Activated naive CD4-positive, alpha-beta T cell treated with anti-CD3 and anti-CD28 coated beads for 36 hours (primary cell): ENCODE results near the gene DNM3. TPM values are rescaled to one million over a fixed set of nuclear protein-coding genes. Genes with fewer than 3 reads are reported as not detected.
A peak's percentile ranks its signal among the peaks of the same experiment; 100 is the strongest.

ENCODE experiments used
- CTCF ChIA-PET: fragments of 350-600 bp; sonication (Branson Sonifier 250); formaldehyde crosslinking; loops from one replicate; lab custom pipeline; 2021; ENCODE audit warnings: antibody characterized with exemption; lab: Charles Lee
- DNase-seq: peaks from one replicate; pipeline ENCODE4 v3.0.0-alpha.2; 2020
- H3K27ac Mint-ChIP-seq: one replicate; pipeline ENCODE4 v1.8.0; 2021; ENCODE audit warnings: mild to moderate bottlenecking, mixed read lengths
- H3K27me3 Mint-ChIP-seq: one replicate; pipeline ENCODE4 v1.8.0; 2021; ENCODE audit warnings: low read depth, mixed read lengths
- H3K36me3 Mint-ChIP-seq: one replicate; pipeline ENCODE4 v1.8.0; 2021; ENCODE audit warnings: low read depth, mixed read lengths
- H3K4me1 Mint-ChIP-seq: one replicate; pipeline ENCODE4 v1.8.0; 2021; ENCODE audit warnings: low read depth, mixed read lengths
- H3K4me3 Mint-ChIP-seq: one replicate; pipeline ENCODE4 v1.8.0; 2021; ENCODE audit warnings: mild to moderate bottlenecking, moderate library complexity, mixed read lengths
- H3K9me3 Mint-ChIP-seq: one replicate; pipeline ENCODE4 v1.8.0; 2021; ENCODE audit warnings: mixed read lengths
- intact Hi-C: fragments of 100-400 bp; cut with micrococcal nuclease; formaldehyde crosslinking; loops from one replicate; pipeline ENCODE4 v1.15.1; 2023
- total RNA-seq, 2 experiments: library from RNA; stranded (reverse); gene quantifications; one replicate each; pipeline ENCODE4 v1.2.3, GENCODE V29; 2021

The DNM3 gene
- total RNA-seq, 2 experiments from 2014 or later = 0.96 to 0.98 TPM

GRCh38 chr1:171801487-171801891, 39.8 kb upstream of the DNM3 start:
- peaks cover 3% of the 10 kb centered on the region for H3K4me1 Mint-ChIP-seq

DNA sequence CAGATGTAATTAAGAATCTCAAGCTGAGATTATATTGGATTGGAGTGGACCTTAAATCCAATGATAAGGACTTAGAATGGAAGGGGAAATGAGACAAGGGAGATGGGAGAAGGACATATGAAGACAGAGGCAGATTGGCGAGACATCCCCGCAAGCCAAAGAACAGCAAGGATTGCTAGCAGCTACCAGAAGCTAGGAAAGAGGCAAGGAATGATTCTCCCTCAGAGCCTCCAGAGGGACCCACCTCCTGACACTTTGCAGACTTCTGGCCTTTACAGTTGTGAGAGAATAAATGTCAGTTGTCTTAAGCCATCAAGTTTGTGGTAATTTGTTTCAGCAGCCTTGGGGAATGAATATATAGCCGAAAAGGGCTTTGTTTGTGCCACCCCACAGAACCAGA, 39.1 kb upstream of the DNM3 start:
- CTCF ChIA-PET = interaction anchor here (0.6 to 11.8 kb wide), 18 partner anchors 8 to 927 kb away, joined by 3 to 232 read pairs (median 5); partner anchors contain the start of gene DNM3
- H3K4me1 Mint-ChIP-seq = peaks cover 3% of the 10 kb centered on the region
- intact Hi-C loops = loop anchor here (5.0 kb wide), 2 partner anchors 115 to 625 kb away; no protein-coding TSS in a partner anchor
- no peak overlapping the region for H3K4me3 Mint-ChIP-seq
- DNase-seq = no peak
- H3K27ac Mint-ChIP-seq = no peak overlapping the region
- no peaks in the 10 kb centered on the region for H3K27me3 Mint-ChIP-seq
- no peaks in the 10 kb centered on the region for H3K9me3 Mint-ChIP-seq
- H3K36me3 Mint-ChIP-seq = peaks cover 4% of the 10 kb centered on the region

More at GRCh38 chr1:171801487-171801891, 39.8 kb upstream of the DNM3 start:
- H3K27me3 Mint-ChIP-seq = no peaks in the 10 kb centered on the region
- intact Hi-C loops = loop anchor here (1.0 to 5.0 kb wide), 3 partner anchors 116 to 626 kb away; no protein-coding TSS in a partner anchor
- no peaks in the 10 kb centered on the region for H3K9me3 Mint-ChIP-seq
- H3K36me3 Mint-ChIP-seq = peaks cover 9% of the 10 kb centered on the region
- no peak overlapping the region for H3K4me3 Mint-ChIP-seq
- no peak for DNase-seq
- no peak overlapping the region for H3K27ac Mint-ChIP-seq
- CTCF ChIA-PET = interaction anchor here (0.6 to 11.8 kb wide), 26 partner anchors 8 to 927 kb away, joined by 3 to 232 read pairs (median 5); partner anchors contain the start of gene DNM3

DNA sequence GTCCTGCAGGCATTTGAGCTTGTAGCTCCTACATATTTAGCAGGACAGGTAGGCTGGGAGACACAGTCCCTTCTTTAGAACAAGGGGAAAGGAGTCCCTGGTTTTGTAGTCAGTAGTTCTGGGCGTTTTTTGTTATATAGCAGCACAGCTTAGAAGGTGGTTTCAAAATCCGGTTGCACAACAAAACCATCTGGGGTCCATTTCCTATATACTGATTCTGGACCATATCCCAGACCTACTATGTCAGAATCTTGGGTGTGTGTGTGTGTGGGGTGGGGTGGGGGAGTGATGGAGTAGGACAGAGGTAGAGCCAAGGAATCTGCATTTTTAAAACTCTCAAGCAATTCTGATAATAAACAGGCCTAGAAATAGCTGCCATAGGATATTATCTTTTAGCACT, 38.3 kb upstream of the DNM3 start:
- H3K4me1 Mint-ChIP-seq = peaks cover 3% of the 10 kb centered on the region
- no peaks in the 10 kb centered on the region for H3K27me3 Mint-ChIP-seq
- intact Hi-C loops = loop anchor here (5.0 kb wide), 2 partner anchors 114 to 624 kb away; no protein-coding TSS in a partner anchor
- peaks cover 4% of the 10 kb centered on the region for H3K36me3 Mint-ChIP-seq
- H3K27ac Mint-ChIP-seq = no peak overlapping the region
- DNase-seq = no peak
- H3K4me3 Mint-ChIP-seq = no peak overlapping the region
- no peaks in the 10 kb centered on the region for H3K9me3 Mint-ChIP-seq
- CTCF ChIA-PET = interaction anchor here (0.7 to 11.8 kb wide), 6 partner anchors 8 to 182 kb away, joined by 3 to 232 read pairs (median 8); no protein-coding TSS in a partner anchor

GRCh38 chr1:171803461-171804022, 37.8 kb upstream of the DNM3 start:
- intact Hi-C loops = loop anchor here (5.0 kb wide), 2 partner anchors 114 to 624 kb away; no protein-coding TSS in a partner anchor
- peaks cover 3% of the 10 kb centered on the region for H3K4me1 Mint-ChIP-seq
- CTCF ChIA-PET = interaction anchor here (0.7 to 11.8 kb wide), 4 partner anchors 14 to 181 kb away, joined by 3 to 232 read pairs (median 8); no protein-coding TSS in a partner anchor
- no peaks in the 10 kb centered on the region for H3K27me3 Mint-ChIP-seq
- H3K36me3 Mint-ChIP-seq = peaks cover 4% of the 10 kb centered on the region
- no peak for DNase-seq
- no peaks in the 10 kb centered on the region for H3K9me3 Mint-ChIP-seq
- H3K27ac Mint-ChIP-seq = no peak overlapping the region
- no peak overlapping the region for H3K4me3 Mint-ChIP-seq

DNA sequence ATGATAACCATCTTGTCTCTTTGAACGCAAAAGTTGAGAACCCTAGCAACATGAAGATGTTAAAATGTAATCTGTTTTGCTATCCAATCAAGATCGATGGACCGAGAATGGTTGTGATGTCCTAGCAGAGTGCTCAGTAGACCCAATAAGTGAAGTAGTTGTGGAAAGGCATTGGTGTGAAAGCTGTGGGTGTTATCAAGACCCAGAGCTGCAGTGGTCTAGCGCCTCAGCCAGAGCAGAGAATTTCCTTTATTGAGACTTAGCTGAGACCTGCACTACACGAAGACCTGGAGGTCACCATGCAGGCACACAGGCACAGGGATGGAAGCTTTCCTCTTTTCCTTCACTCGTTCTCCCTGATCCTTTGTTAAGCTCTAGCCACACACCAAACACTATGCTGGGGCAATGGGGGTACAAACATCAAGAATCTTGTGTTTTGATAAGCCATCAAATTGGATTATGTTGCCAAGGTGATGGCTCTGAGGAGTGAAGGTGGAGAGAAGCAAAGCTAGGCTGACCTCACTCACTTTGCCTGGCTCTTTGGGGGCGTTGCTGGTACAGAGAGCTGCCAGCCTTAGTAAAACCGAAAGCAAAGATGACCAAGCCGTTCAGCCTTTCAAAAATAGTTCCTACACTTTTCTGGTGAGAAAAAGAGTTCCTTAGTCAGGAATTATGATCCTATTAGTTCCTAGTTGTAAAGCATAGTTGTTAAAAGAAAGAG, 35.7 kb upstream of the DNM3 start:
- Mint-ChIP-seq H3K4me3 (no peak overlapping the region), H3K36me3 (peaks cover 4% of the 10 kb centered on the region), H3K27ac (no peak overlapping the region), H3K27me3 (no peaks in the 10 kb centered on the region), H3K9me3 (no peaks in the 10 kb centered on the region), H3K4me1 (peaks cover 3% of the 10 kb centered on the region)
- CTCF ChIA-PET = interaction anchor here (0.9 to 11.8 kb wide), 4 partner anchors 10 to 179 kb away, joined by 3 to 232 read pairs (median 5); no protein-coding TSS in a partner anchor
- intact Hi-C loops = no loop called here
- DNase-seq = no peak

DNA sequence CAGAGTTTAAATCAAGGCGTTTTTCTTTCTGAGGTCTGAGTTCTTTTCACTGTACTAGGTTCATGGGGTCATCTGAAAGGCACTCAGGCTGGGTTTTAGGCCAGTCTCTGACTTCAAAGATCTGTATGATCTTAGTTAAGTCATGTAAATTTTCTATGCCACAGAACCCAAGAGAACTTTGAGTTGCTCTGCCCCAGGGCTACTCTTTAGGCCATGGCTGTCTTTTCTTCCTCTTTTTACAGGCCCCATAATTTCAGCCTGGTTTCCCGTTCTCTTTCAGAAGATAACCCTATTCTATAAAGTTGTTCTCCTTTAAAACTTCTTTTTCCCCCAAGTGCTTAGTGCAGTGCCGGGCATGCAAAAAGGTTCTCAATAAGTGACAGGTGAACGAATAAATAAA, 33.7 kb upstream of the DNM3 start:
- Mint-ChIP-seq H3K27me3 (no peaks in the 10 kb centered on the region), H3K9me3 (no peaks in the 10 kb centered on the region), H3K27ac (no peak overlapping the region), H3K4me1 (peaks cover 3% of the 10 kb centered on the region), H3K4me3 (no peak overlapping the region), H3K36me3 (peaks cover 4% of the 10 kb centered on the region)
- intact Hi-C loops = no loop called here
- CTCF ChIA-PET = interaction anchor here (11.8 kb wide), 1 partner anchor 177 kb away, joined by 232 read pairs; no protein-coding TSS in a partner anchor
- DNase-seq = no peak

GRCh38 chr1:171809834-171810233, 31.5 kb upstream of the DNM3 start:
- H3K4me1 Mint-ChIP-seq = peaks cover 3% of the 10 kb centered on the region
- no peak overlapping the region for H3K4me3 Mint-ChIP-seq
- intact Hi-C loops = no loop called here
- DNase-seq = no peak
- CTCF ChIA-PET = interaction anchor here (1.4 kb wide), 1 partner anchor 9 kb away, joined by 5 read pairs; no protein-coding TSS in a partner anchor
- no peaks in the 10 kb centered on the region for H3K36me3 Mint-ChIP-seq
- H3K9me3 Mint-ChIP-seq = no peaks in the 10 kb centered on the region
- H3K27me3 Mint-ChIP-seq = no peaks in the 10 kb centered on the region
- H3K27ac Mint-ChIP-seq = no peak overlapping the region

GRCh38 chr1:171811672-171812071, 29.6 kb upstream of the DNM3 start:
- Mint-ChIP-seq H3K27me3 (no peaks in the 10 kb centered on the region), H3K4me3 (no peak overlapping the region), H3K9me3 (no peaks in the 10 kb centered on the region), H3K36me3 (no peaks in the 10 kb centered on the region), H3K4me1 (no peaks in the 10 kb centered on the region), H3K27ac (no peak overlapping the region)
- DNase-seq = no peak
- intact Hi-C loops = no loop called here
- CTCF ChIA-PET = interaction anchor here (0.5 to 1.2 kb wide), 5 partner anchors 13 to 176 kb away, joined by 3 to 4 read pairs (median 3); no protein-coding TSS in a partner anchor

- Mint-ChIP-seq H3K27ac (no peak overlapping the region), H3K27me3 (no peaks in the 10 kb centered on the region), H3K4me1 (peaks cover 11% of the 10 kb centered on the region), H3K9me3 (no peaks in the 10 kb centered on the region), H3K36me3 (no peaks in the 10 kb centered on the region), H3K4me3 (no peak overlapping the region)
- CTCF ChIA-PET = no interaction called here
- no peak for DNase-seq
- intact Hi-C loops = no loop called here
Observed at GRCh38 chr1:171814692-171815091, 26.6 kb upstream of the DNM3 start.

GRCh38 chr1:171816300-171816901, 24.9 kb upstream of the DNM3 start:
- peaks cover 11% of the 10 kb centered on the region for H3K4me1 Mint-ChIP-seq
- H3K4me3 Mint-ChIP-seq = no peak overlapping the region
- DNase-seq = no peak
- H3K27me3 Mint-ChIP-seq = no peaks in the 10 kb centered on the region
- no peaks in the 10 kb centered on the region for H3K36me3 Mint-ChIP-seq
- intact Hi-C loops = no loop called here
- no peaks in the 10 kb centered on the region for H3K9me3 Mint-ChIP-seq
- CTCF ChIA-PET = interaction anchor here (0.7 to 2.8 kb wide), 3 partner anchors 14 to 304 kb away, joined by 3 to 14 read pairs (median 4); no protein-coding TSS in a partner anchor
- no peak overlapping the region for H3K27ac Mint-ChIP-seq

GRCh38 chr1:171817511-171818265, 23.6 kb upstream of the DNM3 start:
- peak overlapping the region; percentile 31 for H3K27ac Mint-ChIP-seq
- CTCF ChIA-PET = interaction anchor here (0.8 to 2.8 kb wide), 4 partner anchors 12 to 165 kb away, joined by 3 to 14 read pairs (median 8); no protein-coding TSS in a partner anchor
- peaks cover 11% of the 10 kb centered on the region for H3K4me1 Mint-ChIP-seq
- H3K9me3 Mint-ChIP-seq = no peaks in the 10 kb centered on the region
- intact Hi-C loops = loop anchor here (1.0 kb wide), 1 partner anchor 24 kb away; the partner anchor contains the start of gene DNM3
- DNase-seq = peak; percentile 67
- H3K36me3 Mint-ChIP-seq = no peaks in the 10 kb centered on the region
- H3K4me3 Mint-ChIP-seq = no peak overlapping the region
- H3K27me3 Mint-ChIP-seq = no peaks in the 10 kb centered on the region
